Limb (tissue), 2 donors: Measurements from ENCODE around the gene FRMD3.

ENCODE experiments used
- DNase-seq, 2 donors: peaks; one replicate each; pipeline ENCODE4 v3.0.0-alpha.2; 2016; ENCODE audit errors: extremely low spot score in 2 of 2

The FRMD3 gene

DNA sequence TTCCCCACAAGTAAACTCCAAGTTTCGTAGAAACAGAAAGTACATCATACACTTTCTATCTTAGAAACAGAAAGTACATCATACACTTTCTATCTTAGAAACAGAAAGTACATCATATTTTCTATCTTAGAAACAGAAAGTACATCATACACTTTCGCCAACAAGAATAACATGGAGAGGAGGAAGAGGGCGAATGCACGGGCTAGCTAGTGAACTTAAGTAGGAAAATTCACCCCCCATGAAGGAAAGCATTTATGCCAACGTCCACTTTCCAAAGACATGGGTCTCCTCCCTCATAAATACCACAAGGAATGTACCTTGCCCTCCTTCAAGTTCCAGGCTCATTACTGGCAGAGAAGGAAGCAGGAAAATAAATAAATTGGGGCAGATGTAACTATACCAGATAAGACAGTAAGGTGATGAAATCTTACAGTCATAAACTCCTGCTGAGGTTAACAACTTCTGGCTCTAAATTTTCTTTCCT is 64.7 kb downstream of the FRMD3 start:
- no peak for DNase-seq

DNA sequence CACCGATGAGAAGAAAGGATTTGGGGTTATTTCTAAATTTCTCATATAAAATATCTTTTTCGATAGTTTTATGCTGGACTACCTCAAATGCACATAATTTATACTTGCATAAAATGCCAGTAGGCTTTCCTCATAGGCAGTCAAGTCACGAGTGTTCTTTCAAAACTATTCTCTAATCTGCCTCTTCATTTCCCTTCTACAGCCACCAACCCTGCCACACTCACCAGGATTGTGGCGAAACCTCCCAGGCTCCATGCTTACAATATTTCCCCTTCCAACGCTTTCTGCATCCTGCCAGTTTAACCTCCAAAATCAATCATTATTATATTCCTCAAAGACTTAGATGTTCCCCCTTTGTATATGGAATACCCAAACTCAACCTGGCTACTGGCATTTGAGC is 65.4 kb downstream of the FRMD3 start:
- DNase-seq, result no peak

DNA sequence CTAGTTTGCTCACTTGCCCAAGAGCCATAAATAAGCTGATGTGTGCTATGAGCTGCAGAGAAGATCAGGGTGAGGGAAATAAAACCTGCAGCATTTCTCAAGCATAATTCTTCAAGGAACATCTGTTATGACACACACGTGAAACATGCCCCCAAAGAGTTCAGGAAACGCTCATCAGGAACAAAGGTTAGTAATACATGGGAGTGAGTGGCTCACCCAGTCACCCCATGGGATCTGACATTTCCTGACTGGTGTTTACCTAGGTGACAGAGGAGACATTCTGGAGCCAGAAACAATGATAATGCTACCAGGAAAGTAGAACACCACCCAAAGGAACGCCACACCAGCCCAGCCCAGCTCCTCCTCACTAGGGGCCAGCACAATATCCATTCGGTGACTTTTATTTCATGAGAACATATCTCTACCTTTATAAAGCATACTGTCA is 66.0 kb downstream of the FRMD3 start:
- DNase-seq, result no peak

DNA sequence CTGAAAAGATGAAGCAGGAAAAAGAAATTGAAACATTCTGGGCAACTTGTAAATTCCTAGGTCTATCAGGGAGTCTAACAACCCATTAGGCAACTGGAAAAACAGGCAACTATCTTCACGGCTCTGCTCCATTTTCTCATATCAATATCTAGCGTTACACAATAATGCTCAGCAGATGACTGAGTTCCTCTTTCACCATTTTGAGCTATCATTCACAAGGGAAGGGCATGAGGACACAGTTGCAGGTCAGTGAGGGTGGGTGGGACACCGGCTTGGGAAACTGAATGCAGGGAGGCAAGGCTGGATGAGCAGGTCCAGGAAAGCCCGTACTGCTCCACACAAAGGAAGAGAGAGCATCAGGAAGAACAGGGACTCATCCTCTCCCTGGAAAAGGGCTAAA is 67.0 kb downstream of the FRMD3 start:
- DNase-seq, result no peak

DNA sequence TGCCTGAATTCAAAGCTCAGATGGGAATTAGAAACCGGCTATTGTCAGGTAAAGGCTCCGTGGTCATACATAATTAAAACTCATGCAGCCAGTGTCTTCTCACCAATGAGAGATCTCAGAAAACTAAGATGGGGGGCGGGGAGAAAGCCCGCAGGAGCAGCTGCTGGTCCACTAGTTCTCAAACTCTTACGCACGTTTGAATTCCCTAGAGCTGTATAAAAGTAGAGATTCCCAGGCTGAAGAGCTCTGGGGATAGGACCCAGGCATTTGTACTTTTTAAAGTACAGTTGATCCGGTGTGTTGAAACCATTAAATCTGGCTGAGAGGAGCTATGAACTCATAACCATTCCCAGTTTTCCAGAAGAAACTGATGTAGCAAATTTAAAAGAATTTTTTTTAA is 68.5 kb downstream of the FRMD3 start:
- no peak for DNase-seq

DNA sequence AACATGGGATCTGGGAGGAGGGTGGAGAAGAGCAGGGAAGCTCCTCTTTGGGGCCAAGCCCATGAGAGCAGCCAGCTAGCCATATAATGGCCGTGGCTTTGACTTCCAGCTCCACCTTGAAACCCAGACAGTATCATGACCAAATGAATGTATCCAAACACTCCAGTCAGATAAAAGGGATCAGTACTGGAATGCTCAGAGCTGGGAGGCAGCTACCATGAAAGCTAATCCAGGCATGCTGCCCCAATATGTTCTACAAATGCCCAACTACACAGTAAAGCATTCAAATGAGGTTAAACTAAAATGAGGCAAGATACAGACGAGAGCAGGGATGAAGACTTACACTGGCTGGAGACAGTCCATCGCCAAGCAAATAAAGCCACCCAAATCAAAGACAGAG is 69.4 kb downstream of the FRMD3 start:
- DNase-seq, result no peak

DNA sequence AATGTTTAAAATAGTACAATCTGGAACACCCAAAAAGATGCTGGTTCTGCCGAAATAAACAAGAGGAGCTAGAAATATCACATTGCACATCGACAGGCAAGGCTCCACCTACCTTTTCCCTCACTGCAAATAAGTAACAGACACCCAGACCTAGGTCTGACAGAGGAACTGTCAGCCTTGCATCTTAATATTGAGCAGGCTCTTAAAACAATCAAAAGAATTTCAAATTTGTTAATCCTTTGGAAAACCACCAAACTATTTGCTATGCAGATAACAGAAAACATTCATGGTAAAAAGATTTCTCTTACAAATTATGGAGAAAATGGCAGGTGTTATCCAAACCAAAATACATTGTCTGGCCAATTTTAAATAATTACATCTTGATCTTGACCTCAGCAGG is 71.3 kb downstream of the FRMD3 start:
- DNase-seq, result no peak

DNA sequence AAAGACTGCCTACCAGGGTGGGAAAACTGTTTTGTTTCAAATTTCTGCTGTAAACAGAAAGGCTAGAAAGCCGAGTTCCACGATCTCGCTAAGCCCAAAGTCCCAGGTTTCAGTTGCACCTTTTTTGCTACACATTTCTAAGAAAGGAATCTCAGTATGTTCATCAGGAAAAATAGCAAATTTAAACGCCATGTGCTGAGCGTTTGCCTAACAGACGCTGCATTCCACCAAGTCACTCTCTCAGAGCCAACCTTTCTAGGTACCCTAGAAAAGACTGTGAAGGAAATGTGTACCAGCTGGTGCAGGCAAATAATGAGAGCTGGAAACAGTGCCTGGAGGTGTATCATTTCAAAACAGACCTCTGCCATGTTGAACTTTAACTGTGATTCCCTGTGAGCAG is 71.8 kb downstream of the FRMD3 start:
- no peak for DNase-seq

DNA sequence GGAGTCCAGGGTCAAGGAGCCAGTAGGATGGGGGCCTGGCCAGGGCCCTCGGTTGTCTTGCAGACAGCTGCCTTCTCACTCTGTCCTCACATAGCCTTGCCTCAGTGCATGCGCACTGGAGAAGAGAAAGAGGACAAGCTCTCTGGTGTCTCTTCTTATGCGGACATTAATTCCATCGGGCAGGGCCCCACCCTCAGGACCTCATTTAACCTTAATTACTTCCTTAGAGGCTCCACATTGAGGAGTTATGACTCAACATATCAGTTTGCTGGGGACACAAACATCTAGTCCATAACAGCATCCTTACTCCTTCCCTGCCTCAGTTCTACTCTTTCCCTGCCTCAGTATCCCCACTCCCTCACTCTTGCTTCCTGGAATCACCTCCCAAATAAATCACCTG is 78.4 kb downstream of the FRMD3 start:
- no peak for DNase-seq

DNA sequence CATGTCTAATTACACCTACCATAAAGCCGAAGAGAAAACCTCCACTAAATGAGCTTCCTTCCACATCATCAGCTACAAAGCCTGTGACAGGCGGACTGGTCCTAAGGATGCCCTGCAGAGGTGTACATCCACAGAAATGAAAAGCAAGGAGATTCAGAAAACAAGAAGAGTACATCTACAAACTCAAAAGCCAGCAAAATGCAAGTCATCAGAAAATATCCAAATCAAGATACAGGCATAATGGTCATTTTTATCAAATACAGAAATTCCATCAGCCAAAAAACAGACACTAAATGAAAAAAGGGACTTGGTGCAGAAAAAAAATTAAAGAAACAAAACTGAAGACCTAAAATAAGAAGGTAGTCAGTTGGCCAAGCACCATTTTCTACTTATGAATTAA is 79.7 kb downstream of the FRMD3 start:
- DNase-seq, result no peak

DNA sequence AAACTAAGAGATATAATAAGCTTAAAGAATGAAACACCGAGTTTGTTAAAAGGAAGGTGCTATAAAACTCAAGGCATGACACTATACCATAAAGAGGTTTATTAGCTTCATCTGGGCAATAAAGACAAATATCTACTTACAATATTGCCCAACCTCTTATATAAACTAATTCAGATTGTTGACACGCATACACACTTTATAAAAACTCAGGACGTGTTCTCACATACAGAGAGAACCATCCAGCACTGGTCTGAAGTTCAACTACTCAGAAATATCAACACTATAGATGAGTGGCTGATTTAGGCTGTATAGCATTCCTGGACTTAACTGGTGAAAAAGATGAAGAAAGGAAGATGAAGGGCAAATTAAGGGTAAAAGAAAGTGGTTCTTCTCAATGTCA is 81.2 kb downstream of the FRMD3 start:
- DNase-seq, result no peak

DNA sequence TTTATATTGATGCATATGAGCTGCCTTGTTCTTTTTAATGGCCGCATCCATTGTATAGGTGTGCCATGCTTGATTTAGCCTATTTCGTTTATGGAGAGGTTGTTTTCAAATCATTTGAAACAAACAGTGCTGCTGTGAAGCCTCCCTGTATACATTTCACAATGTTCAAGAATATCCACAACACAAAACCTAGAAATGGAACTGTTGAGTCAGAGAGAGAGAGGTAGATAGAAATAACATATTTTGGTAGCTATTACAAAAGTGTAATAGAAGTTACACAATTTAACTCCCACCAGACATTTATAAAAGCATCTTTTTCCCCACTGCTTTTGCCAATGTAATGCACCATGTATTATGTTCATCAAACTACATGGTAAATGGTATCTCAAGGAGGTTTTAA is 82.0 kb downstream of the FRMD3 start:
- DNase-seq, result no peak

DNA sequence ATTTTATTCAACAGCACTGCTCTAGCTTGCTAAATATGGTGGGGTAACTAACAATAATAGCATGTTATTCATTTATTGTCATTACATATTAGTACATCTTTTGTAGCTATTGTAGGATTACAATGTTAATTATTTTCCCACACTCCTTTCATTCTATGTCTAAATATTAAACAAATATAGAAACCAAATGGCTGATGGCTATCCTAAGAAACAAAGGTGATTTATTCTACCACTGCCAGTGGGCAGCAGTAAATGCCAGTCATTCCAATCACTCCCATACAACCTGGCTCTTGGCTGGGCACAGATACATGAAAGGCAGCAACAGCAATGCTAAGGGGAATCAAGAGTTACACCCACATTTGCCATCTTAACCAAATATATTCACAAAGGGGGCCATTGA is 84.1 kb downstream of the FRMD3 start:
- DNase-seq, result no peak

DNA sequence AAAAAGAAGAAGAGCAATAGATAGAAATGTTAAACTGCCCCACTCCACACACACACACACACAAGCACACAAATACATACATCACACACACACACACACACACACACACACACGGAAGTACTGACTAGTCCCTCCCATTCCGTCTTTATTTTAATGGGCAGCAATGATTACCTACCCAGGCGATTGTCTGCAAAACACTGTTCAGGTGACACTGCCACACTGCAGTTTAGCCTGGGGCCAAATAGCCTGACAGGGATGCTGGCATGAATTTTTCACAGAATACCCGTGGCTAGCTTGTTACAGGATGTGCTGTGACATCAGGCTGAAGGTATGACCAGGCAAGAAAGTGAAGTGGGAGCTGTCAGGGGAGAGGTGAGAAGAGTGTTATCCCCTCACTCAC is 86.9 kb downstream of the FRMD3 start:
- DNase-seq, result no peak

DNA sequence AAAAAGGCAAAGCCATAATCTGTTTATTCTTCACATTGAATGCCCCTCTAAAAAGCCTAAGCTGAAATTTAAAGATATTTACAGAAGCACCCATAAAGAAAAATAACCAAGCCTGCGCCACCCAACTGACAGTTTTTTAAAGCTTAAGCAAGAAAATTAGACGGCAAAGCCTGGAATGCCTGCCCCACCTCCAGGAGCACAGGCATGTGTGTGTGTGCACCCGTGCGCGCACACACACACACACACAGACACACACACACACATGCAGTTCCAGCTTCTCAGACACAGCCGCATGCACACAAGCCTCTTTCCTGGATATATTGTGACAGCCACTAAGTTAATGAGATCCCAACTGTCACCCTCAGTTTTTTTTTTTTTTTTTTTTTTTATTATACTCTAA is 88.2 kb downstream of the FRMD3 start:
- DNase-seq, result no peak

DNA sequence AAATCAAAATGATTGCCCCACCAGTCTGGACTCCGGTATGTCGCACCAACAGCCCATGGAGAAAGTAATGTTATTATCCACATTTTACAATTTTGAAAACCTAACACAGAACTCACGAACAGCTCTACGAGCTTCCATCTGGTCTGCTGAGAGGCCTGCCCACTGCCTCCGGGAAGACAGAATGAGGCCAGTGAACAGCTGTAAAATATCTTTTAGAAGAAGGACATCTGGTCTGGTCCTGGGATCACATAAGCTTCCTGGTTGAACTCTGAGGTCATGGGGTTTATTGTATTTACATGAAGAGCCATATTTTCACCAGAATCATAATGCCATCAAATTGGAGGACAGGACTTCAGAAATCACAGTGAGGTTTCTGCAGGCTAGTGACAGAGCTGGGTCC is 89.0 kb downstream of the FRMD3 start:
- no peak for DNase-seq

DNA sequence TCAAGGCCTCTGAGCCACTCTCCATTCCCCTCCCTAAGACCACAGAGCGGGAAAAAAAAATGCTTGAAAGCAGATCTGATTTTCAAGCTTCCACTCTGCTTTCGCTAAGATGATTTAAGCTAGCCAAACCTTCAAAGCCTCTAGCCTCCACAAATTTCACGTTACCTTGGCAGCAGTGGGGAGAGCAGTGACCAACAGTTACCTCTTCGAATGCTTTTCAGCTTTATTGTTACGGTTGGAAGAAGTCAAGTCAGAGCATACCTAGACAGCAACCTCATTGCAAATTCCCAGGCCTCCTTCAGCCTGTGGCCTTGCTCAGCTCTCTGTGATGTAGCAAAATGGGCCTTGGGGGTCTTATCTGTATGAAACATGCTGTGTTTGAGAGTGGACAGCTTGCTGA is 89.6 kb downstream of the FRMD3 start:
- DNase-seq, result no peak

DNA sequence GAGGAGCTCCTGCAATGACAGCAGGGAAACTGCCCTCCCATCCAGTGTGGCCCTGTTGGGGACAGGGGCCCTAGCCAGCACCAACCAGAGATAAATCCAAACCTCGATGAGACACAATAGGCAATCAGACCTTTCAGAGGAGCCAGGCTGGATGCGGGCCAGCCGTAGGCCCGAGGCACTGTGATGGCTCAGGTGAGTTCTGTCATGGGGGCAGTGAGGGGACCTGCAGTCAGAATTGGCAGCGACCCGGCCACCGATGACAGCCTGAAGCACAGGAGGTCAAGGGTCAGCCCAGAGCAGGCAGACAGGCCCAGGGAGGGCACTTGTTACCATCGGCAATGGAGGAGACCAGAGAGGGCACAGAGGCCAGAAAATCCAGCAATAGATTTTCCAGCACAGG is 90.8 kb downstream of the FRMD3 start:
- no peak for DNase-seq

DNA sequence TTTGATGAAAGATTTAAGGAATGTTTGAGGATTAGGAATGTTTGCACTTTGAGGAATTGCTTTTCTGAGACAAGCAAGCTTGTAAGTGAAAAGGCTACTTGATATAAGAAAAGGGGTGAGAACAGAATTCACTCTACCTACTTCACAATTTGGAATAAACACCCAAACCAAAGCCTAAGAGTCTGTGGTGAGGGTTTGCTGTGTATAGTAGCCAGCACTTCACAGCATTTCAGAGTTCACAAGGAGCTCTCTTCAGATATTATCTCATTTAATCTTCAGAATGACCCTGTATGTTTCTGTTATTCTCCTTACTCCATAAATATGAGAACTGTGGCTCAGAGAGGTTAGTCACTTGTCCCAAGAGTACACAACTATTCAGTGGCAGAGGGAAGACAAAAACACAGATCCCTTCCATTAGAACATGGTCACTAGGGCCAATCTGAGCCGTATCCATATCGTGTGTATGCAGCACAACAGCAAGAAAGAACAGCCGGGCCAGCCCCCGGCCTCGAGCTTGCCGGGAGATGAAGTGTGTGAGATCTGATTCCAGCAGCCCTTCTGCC is 92.4 kb downstream of the FRMD3 start:
- no peak for DNase-seq

DNA sequence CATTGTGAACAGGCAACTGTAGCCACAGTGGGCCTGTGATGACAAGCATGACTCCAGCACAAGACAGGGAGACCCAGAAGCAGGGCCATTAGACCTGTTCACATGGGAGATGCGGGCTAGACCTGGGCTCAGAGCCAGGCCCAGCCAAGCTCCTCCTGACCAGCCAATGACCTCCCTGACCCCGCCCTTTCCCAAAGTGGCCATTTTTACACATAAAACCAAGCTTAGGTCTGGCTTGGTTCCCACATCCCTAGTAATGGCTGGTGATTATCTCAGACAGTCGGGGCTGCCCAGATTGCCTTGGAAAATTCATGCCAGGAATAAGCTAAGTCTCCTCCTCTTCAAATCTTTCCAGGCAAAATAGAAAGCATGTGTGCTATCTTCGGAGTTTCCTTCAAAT is 94.1 kb downstream of the FRMD3 start:
- DNase-seq, result peak in 1 of 2 donors; percentile 32

DNA sequence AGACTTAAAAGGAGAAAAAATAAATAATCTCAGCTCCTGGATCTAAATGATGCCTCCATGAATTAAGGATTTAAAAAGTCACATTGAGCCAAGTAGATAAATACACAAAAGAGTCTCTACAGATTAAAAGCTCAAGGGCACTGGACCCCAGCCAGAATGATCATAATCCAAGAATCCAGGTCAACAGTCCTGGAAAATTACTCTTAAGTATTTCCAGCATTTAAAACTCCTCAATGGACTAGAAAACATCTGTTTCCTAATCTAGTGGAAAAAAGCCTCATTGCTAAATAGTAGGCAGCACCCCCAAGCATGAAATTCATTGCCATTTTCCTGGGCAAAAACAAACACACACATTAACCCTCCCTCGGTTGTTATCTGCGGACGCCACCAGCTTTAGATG is 96.8 kb downstream of the FRMD3 start:
- DNase-seq, result no peak

DNA sequence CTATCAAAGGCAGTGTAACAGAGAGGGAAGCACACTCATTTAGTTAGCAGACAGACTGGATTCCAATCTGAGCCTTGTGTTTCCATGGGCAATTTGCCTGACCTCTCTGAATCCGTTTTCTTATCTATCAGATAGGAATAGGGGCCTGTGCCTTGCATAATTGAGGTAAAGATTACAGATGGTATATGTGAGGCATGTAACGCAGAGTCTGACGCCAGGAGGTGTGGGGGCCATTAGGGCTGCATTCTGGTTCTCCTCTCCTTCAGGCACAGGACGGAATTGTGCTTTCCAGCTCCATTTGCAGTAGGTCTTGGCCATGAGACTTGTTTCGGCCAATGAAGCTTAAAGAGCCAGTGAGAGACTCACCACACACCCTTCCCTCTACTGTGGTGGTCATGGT is 97.6 kb downstream of the FRMD3 start:
- DNase-seq, result no peak

DNA sequence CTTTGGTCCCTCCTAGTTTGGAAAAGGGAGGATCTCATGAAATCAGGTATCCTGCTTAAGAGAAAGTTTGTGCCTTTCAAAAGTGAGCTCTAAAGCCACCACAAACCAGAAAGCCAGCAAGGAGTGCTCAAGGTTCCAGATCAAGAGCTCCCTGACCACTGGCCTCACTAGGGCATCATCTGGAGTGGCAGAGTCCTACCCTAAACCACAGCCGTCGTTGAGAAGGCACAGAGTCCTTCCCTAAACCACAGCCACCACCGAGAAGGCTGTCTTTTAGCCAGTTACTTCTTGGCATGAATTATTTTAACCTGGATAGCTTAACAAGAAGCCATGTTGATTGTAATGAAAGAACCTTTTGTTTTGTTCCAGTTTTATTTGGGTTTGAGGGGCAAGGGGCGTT is 102.9 kb downstream of the FRMD3 start:
- no peak for DNase-seq

DNA sequence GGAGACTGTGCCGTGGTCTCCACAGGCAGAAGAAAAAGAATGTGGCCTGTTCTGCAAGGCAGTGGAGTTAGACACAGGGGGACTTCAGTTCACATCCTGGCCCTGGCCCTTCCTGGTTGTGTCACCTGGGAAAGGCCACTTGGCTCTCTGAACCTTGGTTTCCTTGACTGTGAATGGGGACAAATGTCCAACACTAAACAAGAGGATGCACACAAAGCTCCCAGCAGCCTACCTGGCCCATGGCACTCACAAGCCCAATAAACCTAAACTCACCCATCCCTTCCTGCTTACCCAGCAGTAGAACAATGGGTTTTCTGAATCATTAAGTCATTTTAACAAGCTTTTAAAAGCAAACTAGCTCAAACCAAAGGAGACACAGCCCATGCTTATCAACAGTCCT is 103.9 kb downstream of the FRMD3 start:
- DNase-seq, result no peak
